ENCODE data around the gene CACNA1I. TPM values are rescaled to one million over a fixed set of nuclear protein-coding genes. Genes with fewer than 3 reads are reported as not detected.

Gene CACNA1I
- total RNA-seq, 6 experiments from 2014 or later: 0.06 TPM; not detected in 5

DNA sequence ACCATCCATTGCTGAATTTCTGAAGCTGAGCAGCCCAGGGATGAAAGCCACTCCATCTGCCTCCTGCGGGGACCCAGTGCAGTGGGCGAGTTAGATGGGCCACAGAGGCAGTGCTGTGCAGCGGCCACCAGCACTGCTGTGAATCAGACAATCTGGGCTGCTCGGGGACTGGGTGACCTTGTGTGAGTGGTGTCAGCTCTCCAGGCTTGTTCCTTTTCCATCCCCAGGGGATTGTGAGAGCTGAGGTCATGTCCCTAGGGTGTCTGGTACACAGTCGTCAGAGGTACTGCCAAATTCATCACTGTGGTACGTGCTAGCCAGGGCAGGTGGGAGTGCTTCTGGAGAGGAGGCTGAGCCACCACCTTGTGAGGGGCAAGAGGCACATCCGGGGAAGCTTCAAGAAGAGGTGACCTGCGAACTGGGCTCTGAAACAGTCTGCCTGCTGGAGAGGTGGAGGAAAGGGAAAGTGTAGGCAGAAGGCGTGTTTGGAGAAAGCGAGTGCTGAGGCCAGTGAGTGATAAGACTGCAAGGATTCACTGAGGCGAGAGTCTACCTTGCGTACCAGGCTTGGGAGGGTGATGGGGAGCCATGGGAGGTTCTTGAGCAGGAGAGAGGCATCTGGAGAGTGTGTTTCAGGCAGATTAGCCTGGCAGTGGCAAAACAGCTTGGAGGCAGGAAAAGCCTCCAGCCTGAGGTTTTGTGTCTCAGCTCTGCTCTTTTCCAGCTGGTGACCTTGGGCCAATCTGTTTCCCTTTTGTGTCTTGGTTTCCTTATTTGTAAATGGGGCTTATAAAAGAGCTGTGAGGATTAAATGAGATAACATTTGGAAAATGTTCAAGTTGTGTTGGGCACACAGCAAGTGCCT, 22.7 kb downstream of the CACNA1I start:
- Histone ChIP-seq H3K4me1 (no peaks in the 10 kb centered on the region), H3K9me3 (no peaks in the 10 kb centered on the region), H3K36me3 (no peaks in the 10 kb centered on the region), H3K27ac (no peak overlapping the region), H3K4me3 (no peak overlapping the region), H3K27me3 (no peaks in the 10 kb centered on the region)
- TF ChIP-seq, protein P1, sequence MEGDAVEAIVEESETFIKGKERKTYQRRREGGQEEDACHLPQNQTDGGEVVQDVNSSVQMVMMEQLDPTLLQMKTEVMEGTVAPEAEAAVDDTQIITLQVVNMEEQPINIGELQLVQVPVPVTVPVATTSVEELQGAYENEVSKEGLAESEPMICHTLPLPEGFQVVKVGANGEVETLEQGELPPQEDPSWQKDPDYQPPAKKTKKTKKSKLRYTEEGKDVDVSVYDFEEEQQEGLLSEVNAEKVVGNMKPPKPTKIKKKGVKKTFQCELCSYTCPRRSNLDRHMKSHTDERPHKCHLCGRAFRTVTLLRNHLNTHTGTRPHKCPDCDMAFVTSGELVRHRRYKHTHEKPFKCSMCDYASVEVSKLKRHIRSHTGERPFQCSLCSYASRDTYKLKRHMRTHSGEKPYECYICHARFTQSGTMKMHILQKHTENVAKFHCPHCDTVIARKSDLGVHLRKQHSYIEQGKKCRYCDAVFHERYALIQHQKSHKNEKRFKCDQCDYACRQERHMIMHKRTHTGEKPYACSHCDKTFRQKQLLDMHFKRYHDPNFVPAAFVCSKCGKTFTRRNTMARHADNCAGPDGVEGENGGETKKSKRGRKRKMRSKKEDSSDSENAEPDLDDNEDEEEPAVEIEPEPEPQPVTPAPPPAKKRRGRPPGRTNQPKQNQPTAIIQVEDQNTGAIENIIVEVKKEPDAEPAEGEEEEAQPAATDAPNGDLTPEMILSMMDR (IDR thresholded peaks at IDR 0.05): no peak
- no peak for TF ChIP-seq POLR2A (IDR thresholded peaks at IDR 0.05)
- no peak for DNase-seq
- intact Hi-C loops (cut with DNase I): no loop called here
- ATAC-seq: no peak
- WGBS (ENCODE audit: insufficient coverage, low coverage, low lambda C conversion rate, missing lambda C conversion rate): 54% methylated on average over 8 of the region's 12 CpGs

DNA sequence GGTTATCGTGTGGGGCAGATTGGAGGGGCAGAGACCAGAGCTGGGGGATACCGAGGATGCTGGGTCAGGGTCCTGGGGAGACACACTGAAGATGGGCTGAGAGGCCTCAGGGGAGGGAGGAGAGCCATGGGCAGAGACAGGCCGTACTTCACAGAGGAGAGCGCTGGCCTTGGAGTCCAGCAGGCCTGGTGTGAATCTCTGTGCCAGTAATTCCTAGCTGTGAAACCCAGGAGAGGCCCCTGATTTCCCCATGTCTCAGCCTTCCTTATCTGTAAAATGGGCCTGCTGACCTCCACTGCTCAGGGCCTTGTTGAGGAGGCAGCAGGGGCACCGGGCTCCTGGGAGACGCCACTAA, 23.4 kb downstream of the CACNA1I start:
- Histone ChIP-seq H3K4me3 (no peak overlapping the region), H3K4me1 (no peaks in the 10 kb centered on the region), H3K36me3 (no peaks in the 10 kb centered on the region), H3K27me3 (no peaks in the 10 kb centered on the region), H3K9me3 (no peaks in the 10 kb centered on the region), H3K27ac (no peak overlapping the region)
- ATAC-seq (no peak), DNase-seq (no peak)
- WGBS (ENCODE audit: insufficient coverage, low coverage, low lambda C conversion rate, missing lambda C conversion rate): 26% methylated on average over 3 of the region's 6 CpGs
- TF ChIP-seq, protein P1 (IDR thresholded peaks at IDR 0.05): no peak
- no peak for TF ChIP-seq POLR2A (IDR thresholded peaks at IDR 0.05)
- intact Hi-C loops (cut with DNase I): no loop called here

DNA sequence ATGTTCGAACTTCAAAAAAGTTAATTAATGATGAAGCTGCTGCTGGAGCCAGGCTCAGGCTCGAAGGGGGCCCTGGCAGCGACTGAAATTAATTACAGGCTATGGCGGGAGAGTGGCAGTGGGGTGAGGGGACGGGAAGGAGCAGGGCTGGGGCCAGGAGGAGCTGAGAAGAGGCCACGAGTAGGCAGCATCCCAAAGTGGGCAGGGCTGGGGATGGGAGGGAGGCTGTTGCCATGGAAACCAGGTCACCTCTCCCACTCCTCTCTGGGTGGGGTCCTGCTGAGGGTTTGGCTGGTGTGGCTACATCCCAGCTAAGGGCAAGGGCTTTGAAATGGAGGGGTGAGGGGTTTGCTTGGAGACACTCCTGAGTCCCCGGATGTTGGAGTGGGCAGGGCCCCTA, 23.9 kb downstream of the CACNA1I start:
- TF ChIP-seq, protein P1 (IDR thresholded peaks at IDR 0.05): no peak
- TF ChIP-seq POLR2A (IDR thresholded peaks at IDR 0.05): no peak
- no peaks in the 10 kb centered on the region for H3K4me1 ChIP-seq
- ATAC-seq (no peak), DNase-seq (no peak)
- no peaks in the 10 kb centered on the region for H3K9me3 ChIP-seq
- no peaks in the 10 kb centered on the region for H3K36me3 ChIP-seq
- intact Hi-C loops (cut with DNase I): no loop called here
- no peaks in the 10 kb centered on the region for H3K27me3 ChIP-seq
- WGBS (ENCODE audit: insufficient coverage, low coverage, low lambda C conversion rate, missing lambda C conversion rate): 30% methylated on average over 5 of the region's 7 CpGs
- H3K27ac ChIP-seq: no peak overlapping the region
- no peak overlapping the region for H3K4me3 ChIP-seq

DNA sequence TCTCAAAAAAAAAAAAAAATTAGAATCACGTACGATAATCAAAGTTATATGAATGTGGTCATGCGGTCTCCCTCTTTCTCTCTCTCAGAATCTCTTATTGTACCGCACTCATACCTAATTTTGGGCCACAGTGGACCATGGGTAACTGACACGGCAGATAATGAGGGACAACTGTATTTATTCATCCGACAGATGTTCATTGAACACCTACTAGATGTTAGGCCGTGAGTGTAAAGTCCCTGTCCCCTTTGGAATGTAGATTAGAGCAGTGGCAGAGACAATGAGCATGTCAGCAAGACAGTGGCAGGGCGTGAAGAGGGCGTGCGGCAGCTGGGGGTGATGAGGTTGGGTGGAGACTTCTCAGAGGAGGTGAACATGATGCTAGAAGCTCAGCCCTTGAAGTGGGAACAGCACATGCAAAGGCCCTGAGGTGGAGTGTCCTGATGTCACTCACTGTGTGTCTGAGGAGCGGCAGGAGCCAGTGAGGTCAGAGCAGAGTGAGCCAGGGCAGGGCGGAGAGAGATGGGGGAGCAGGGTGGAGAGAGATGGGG, 25.1 kb downstream of the CACNA1I start:
- intact Hi-C loops (cut with DNase I): no loop called here
- Histone ChIP-seq H3K27ac (no peak overlapping the region), H3K36me3 (no peaks in the 10 kb centered on the region), H3K4me3 (no peak overlapping the region), H3K27me3 (no peaks in the 10 kb centered on the region), H3K9me3 (no peaks in the 10 kb centered on the region), H3K4me1 (no peaks in the 10 kb centered on the region)
- no peak for TF ChIP-seq POLR2A (IDR thresholded peaks at IDR 0.05)
- TF ChIP-seq, protein P1 (IDR thresholded peaks at IDR 0.05): no peak
- WGBS (ENCODE audit: insufficient coverage, low coverage, low lambda C conversion rate, missing lambda C conversion rate): 59% methylated on average over 11 of the region's 12 CpGs
- DNase-seq: no peak
- ATAC-seq: no peak
